ENCODE results near the gene ST8SIA4.

Gene ST8SIA4

DNA sequence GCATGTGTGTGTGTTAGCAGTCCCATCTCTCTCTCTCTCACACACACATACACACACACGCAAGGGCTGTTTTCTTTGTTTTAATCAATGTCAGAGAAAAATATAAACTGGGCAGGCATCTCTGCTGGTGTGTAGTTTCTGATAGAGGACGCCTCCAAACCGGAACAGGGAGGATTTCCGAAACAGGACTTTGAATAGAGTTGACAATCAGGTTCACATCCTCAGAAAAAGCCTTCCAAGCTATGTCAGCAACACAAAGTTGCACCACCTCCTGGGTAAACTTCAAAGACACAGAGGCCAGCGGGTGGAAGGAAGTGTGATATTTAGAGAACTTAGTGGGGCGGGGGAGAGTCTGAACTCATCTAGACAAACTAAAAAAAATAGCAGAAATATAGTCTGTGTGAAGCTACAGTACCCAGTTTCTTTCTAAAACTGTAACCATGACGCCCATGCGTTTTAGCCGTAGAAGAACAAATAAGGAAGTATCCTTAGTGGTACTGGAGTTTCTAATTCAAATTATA, 1.2 kb downstream of the ST8SIA4 start:
- TF ChIP-seq CTCF (IDR thresholded peaks at IDR 0.05) = no peak

- no peak for TF ChIP-seq CTCF (IDR thresholded peaks at IDR 0.05)
These were observed 2.0 kb downstream of the ST8SIA4 start for GRCh38 chr5:100900796-100901781.

- TF ChIP-seq CTCF (IDR thresholded peaks at IDR 0.05) = no peak; the same call in 1 of the 2 replicates
These were observed 2.8 kb downstream of the ST8SIA4 start for GRCh38 chr5:100900142-100900795.

- no peak for TF ChIP-seq CTCF (IDR thresholded peaks at IDR 0.05)
These were observed 3.4 kb downstream of the ST8SIA4 start for GRCh38 chr5:100899675-100900074.

DNA sequence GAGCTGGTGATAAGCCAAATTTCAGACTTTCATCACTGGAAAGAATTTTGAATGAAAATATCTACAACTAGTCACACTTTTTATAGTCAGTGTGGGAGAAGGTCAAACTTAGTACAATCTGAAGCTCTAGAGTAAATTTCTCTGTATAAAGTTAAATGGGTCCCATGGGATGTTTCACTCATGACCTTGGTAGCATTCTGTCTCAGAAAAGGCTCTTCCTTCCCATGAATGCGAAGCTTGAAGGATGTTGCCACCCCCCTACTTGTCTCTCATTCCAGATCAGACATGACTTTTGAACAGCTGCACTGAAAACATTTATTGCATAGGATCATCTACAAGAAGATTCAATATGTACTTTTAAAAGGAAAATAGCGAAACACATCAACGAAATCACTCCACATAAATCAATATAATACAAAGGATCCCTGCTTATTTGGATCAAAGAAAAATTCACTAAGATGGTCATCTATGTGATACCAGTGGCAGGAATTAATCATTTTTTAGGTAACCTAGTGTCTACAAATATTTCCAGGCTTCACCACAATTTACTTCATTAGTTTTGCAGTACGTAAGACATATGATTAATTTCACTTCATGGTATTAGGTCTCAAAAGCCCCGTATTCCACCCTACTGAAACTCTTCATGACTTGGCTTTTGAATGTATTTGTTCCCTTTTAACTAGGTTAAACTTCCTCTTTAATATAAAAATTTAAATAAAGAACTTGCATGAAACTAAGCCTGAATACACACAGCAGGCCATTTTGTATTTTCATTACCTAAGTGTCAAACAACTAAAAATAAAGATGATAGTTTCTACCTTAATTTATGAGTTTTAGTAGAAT, 4.4 kb downstream of the ST8SIA4 start:
- no peak for TF ChIP-seq CTCF (IDR thresholded peaks at IDR 0.05)

DNA sequence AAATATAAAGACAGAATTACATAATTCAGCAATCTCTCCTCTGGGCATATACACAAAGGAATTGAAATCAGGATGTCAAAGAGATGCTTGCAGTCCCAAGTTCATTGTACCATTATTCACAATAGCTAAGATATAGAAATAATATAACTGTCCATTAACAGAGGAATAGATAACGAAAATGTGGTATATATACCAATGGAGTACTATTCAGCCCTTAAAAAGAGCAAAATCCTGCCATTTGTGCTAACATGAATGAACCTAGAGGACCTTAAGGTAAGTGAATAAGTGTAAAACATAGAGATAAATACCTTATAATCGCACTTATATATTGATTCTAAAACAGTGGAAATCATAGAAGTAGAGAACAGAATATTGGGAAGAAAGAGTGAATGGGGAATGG, 7.0 kb downstream of the ST8SIA4 start:
- TF ChIP-seq CTCF (IDR thresholded peaks at IDR 0.05) = no peak

DNA sequence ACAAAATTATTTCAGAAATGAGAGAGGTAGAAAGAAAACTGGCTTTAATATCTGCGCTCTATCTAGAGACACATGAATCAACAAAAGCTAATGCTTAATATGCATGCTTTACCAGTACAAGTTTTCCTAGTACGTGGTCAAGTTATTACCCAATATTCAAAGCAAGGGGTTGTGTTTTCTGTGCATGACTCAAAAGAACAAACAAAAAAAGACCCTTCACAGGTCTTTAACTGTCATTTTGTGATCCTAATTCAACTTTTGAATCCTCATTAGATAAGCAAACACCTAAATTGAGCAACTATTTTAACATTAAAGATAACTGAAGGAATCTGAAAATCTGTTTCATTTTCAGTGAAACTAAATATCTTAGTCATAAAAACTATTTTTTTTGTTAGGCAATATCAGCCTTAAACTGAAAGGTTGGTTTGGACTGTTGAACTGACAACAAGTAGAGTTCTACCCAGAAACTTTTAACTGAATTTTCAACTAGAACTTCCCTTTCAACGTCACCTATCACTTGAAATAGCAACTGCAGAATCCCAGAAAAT, 12.5 kb downstream of the ST8SIA4 start:
- TF ChIP-seq CTCF (IDR thresholded peaks at IDR 0.05) = no peak
